Measurements from ENCODE around the gene YWHAQ. TPM values are rescaled to one million over a fixed set of nuclear protein-coding genes. Genes with fewer than 3 reads are reported as not detected.

The YWHAQ gene
- total and polyA plus RNA-seq, 9 of the 15 experiments (the other 6 are each of a cell fraction or from before 2014, with no cell fraction given), result 63.1 to 359 (median 203) TPM

DNA sequence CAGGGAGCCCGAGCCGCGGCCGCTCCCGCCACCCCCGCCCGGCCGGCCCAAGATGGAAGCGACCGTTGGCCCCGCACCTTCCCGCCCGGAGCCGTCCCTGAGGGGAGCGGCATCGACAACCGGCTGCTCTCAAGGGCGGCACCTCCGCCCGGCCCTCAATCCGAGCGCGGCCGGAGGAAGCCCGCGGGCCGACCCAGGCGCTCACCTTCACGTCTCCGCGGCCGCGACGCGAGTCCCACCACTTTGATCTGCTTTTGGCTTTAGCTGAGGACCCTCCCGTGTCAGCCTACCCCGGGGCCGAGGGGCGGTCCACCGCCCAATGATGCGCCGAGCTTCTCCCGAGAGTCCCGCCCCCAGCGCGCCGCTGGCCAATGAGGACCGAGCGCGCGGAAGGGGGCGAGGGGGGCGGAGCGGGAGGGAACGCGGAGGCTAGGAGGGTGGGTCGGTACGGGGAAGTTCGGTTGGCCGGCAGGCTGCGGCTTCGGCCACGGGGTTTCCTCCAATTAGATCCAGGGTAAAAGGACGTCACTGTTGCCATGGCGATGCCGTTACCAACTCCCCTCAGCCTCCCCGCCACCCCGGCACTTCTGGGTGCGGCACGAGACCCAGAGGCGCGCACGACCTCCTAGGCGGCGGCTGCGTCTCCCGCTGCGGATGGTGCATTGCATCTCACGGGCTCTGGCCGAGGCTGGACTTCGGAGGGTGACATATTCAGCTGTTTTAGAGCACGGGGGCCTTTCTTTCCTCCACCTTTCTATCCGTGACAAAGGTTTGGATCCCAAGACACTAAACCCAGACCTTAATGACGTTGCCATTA lies at the start of gene YWHAQ (continued):
- TF ChIP-seq NCOA6 (IDR thresholded peaks at IDR 0.05), result no peak
- TF ChIP-seq MYNN (IDR thresholded peaks at IDR 0.05), result peak; percentile 22; the same call in 1 of the 2 replicates
- TF ChIP-seq MYNN (CRISPR knock-in tag; IDR thresholded peaks at IDR 0.05), result no peak
- TF ChIP-seq ETS2 (tag; IDR thresholded peaks at IDR 0.05; ENCODE audit: borderline replicate concordance, poor library complexity, severe bottlenecking), result no peak
- no peak for TF ChIP-seq ZNF507 (tag; conservative IDR thresholded peaks at IDR 0.05)
- TF ChIP-seq L3MBTL2 (IDR thresholded peaks at IDR 0.05), result peak; percentile 87
- TF ChIP-seq SRSF1 (IDR thresholded peaks at IDR 0.05; ENCODE audit: low read depth, low read length), result no peak
- TF ChIP-seq ZNF583 (CRISPR knock-in tag; IDR thresholded peaks at IDR 0.05), result no peak
- TF ChIP-seq NR1H2 (CRISPR knock-in tag; IDR thresholded peaks at IDR 0.05), result no peak
- TF ChIP-seq, protein P1, sequence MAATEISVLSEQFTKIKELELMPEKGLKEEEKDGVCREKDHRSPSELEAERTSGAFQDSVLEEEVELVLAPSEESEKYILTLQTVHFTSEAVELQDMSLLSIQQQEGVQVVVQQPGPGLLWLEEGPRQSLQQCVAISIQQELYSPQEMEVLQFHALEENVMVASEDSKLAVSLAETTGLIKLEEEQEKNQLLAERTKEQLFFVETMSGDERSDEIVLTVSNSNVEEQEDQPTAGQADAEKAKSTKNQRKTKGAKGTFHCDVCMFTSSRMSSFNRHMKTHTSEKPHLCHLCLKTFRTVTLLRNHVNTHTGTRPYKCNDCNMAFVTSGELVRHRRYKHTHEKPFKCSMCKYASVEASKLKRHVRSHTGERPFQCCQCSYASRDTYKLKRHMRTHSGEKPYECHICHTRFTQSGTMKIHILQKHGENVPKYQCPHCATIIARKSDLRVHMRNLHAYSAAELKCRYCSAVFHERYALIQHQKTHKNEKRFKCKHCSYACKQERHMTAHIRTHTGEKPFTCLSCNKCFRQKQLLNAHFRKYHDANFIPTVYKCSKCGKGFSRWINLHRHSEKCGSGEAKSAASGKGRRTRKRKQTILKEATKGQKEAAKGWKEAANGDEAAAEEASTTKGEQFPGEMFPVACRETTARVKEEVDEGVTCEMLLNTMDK (IDR thresholded peaks at IDR 0.05; ENCODE audit: borderline replicate concordance, insufficient read depth, low read depth, low read length, poor library complexity, severe bottlenecking), result no peak
- TF ChIP-seq GTF2B (IDR thresholded peaks at IDR 0.05; ENCODE audit: extremely low read depth, insufficient read length), result peak; percentile 52
- TF ChIP-seq ASH1L (IDR thresholded peaks at IDR 0.05; ENCODE audit: borderline replicate concordance, low read depth, partially characterized antibody), result peak; percentile 90
- TF ChIP-seq, protein P2, sequence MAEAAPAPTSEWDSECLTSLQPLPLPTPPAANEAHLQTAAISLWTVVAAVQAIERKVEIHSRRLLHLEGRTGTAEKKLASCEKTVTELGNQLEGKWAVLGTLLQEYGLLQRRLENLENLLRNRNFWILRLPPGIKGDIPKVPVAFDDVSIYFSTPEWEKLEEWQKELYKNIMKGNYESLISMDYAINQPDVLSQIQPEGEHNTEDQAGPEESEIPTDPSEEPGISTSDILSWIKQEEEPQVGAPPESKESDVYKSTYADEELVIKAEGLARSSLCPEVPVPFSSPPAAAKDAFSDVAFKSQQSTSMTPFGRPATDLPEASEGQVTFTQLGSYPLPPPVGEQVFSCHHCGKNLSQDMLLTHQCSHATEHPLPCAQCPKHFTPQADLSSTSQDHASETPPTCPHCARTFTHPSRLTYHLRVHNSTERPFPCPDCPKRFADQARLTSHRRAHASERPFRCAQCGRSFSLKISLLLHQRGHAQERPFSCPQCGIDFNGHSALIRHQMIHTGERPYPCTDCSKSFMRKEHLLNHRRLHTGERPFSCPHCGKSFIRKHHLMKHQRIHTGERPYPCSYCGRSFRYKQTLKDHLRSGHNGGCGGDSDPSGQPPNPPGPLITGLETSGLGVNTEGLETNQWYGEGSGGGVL (CRISPR knock-in tag; IDR thresholded peaks at IDR 0.05), result no peak
- no peak for TF ChIP-seq SMAD3 (CRISPR knock-in tag; conservative IDR thresholded peaks at IDR 0.05)
- TF ChIP-seq, protein P3, sequence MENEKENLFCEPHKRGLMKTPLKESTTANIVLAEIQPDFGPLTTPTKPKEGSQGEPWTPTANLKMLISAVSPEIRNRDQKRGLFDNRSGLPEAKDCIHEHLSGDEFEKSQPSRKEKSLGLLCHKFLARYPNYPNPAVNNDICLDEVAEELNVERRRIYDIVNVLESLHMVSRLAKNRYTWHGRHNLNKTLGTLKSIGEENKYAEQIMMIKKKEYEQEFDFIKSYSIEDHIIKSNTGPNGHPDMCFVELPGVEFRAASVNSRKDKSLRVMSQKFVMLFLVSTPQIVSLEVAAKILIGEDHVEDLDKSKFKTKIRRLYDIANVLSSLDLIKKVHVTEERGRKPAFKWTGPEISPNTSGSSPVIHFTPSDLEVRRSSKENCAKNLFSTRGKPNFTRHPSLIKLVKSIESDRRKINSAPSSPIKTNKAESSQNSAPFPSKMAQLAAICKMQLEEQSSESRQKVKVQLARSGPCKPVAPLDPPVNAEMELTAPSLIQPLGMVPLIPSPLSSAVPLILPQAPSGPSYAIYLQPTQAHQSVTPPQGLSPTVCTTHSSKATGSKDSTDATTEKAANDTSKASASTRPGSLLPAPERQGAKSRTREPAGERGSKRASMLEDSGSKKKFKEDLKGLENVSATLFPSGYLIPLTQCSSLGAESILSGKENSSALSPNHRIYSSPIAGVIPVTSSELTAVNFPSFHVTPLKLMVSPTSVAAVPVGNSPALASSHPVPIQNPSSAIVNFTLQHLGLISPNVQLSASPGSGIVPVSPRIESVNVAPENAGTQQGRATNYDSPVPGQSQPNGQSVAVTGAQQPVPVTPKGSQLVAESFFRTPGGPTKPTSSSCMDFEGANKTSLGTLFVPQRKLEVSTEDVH (IDR thresholded peaks at IDR 0.05; ENCODE audit: low read depth, partially characterized antibody), result peak; percentile 62
- no peak for TF ChIP-seq ZNF561 (CRISPR knock-in tag; conservative IDR thresholded peaks at IDR 0.05)
- peak; percentile 7 for TF ChIP-seq DACH1 (IDR thresholded peaks at IDR 0.05; ENCODE audit: partially characterized antibody)
- TF ChIP-seq MTA3 (IDR thresholded peaks at IDR 0.05; ENCODE audit: borderline replicate concordance), result peak; percentile 83
- TF ChIP-seq KAT8 (IDR thresholded peaks at IDR 0.05; ENCODE audit: low read depth), result no peak
- 0 out of 2 replicates have a peak, but pooled peaks have one; percentile 25 for TF ChIP-seq JUN (IDR thresholded peaks at IDR 0.05; ENCODE audit: borderline replicate concordance, low read depth, low read length)
- TF ChIP-seq JUN (CRISPR knock-in tag; IDR thresholded peaks at IDR 0.05; ENCODE audit: borderline replicate concordance), result no peak
- TF ChIP-seq MTA1 (IDR thresholded peaks at IDR 0.05; ENCODE audit: borderline replicate concordance), result no peak

Data from K562 (cell line).